LNCaP clone FGC (cell line): ENCODE data around the gene SRP68.

ENCODE experiments used
- DNase-seq: peaks from one replicate; pipeline ENCODE4 v3.0.0-alpha.2; 2011; ENCODE audit warnings: low read depth
- H3K4me3 ChIP-seq: 2 replicates; pipeline ENCODE4 v1.5.1; 2011; ENCODE audit warnings: mild to moderate bottlenecking, low read depth, low read length, control low read depth
- TF ChIP-seq, protein P1 (sequence below): IDR thresholded peaks from 2 replicates; pipeline ENCODE4 v1.5.1; 2012; ENCODE audit warnings: mild to moderate bottlenecking; ENCODE audit not compliant: control insufficient read depth, insufficient read depth; ENCODE audit errors: extremely low read depth

The SRP68 gene

GRCh38 chr17:76072148-76072858, at the start of gene SRP68:
Gene SRP68, minus strand, starts transcription at chr17:76072517. Its CDS starts 26 bp downstream, at chr17:76072491.
- peak; percentile 76 for DNase-seq
- TF ChIP-seq, protein P1, sequence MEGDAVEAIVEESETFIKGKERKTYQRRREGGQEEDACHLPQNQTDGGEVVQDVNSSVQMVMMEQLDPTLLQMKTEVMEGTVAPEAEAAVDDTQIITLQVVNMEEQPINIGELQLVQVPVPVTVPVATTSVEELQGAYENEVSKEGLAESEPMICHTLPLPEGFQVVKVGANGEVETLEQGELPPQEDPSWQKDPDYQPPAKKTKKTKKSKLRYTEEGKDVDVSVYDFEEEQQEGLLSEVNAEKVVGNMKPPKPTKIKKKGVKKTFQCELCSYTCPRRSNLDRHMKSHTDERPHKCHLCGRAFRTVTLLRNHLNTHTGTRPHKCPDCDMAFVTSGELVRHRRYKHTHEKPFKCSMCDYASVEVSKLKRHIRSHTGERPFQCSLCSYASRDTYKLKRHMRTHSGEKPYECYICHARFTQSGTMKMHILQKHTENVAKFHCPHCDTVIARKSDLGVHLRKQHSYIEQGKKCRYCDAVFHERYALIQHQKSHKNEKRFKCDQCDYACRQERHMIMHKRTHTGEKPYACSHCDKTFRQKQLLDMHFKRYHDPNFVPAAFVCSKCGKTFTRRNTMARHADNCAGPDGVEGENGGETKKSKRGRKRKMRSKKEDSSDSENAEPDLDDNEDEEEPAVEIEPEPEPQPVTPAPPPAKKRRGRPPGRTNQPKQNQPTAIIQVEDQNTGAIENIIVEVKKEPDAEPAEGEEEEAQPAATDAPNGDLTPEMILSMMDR = no peak
- H3K4me3 ChIP-seq = peak within 1 kb of the TSS; percentile 100

GRCh38 chr17:76121932-76122430, 49.7 kb upstream of the SRP68 start:
- H3K4me3 ChIP-seq = no peak overlapping the region
- TF ChIP-seq, protein P1 = no peak
- no peak for DNase-seq

- no peak overlapping the region for H3K4me3 ChIP-seq
- TF ChIP-seq, protein P1 = no peak
- DNase-seq = no peak
Measured at GRCh38 chr17:76120658-76121008, 48.3 kb upstream of the SRP68 start.

- DNase-seq = no peak
- no peak overlapping the region for H3K4me3 ChIP-seq
- TF ChIP-seq, protein P1 = no peak
Measured at GRCh38 chr17:76119409-76120371, 47.4 kb upstream of the SRP68 start.

DNA sequence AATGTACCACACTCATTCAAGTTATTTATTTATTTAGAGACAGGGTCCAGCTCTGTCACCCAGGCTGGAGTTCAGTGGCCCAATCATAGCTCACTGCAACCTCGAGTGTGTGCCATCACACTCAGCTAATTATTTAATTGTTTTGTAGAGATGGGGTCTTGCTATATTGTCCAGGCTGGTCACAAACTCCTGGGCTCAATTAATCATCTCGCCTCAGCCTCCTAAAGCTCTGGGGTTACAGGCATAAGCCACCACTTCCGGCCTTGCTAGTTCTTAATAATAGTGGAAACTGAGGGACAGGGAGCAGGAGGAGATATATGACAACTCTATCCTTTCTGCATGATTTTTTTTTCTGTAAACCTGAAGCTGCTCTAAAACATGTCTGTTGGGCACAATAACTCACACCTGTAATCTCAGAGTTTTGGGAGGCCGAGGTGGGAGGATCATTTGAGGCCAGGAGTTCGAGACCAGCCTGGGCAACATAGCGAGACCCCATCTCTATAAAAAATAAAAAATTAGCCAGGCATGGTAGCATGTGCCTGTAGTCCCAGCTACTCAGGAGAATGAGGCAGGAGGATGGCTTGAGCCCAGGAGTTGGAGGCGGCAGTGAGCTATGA, 42.9 kb upstream of the SRP68 start:
- TF ChIP-seq, protein P1 = no peak
- DNase-seq = no peak
- no peak overlapping the region for H3K4me3 ChIP-seq

DNA sequence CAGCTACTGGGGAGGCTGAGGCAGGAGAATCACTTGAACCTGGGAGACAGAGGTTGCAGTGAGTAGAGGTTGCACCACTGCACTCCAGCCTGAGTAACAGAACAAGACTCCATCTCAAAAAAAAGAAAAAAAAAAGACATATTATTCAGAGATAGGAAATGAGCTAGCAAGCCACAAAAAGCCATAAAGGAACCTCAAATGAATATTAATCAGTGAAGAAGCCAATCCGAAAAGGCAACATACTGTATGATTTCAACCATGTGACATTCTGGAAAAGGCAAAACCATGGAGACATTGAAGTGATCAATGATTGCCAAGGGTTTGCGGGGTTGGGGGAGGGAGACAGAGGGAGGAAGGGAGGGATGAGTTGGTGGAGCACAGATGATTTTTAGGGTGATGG, 39.6 kb upstream of the SRP68 start:
- H3K4me3 ChIP-seq = no peak overlapping the region
- DNase-seq = no peak
- TF ChIP-seq, protein P1 = no peak
